Heart left ventricle (tissue), 13 donors: ENCODE measurements around the gene PRDM5.

Experiments
- CTCF ChIP-seq, 12 donors: fragments of 200-600 bp; sonication (generic) in 4 of 12; IDR thresholded peaks; one replicate each; pipeline versions ENCODE4 v1.5.0 to v1.8.0; 2018 to 2022; ENCODE audit warnings: antibody characterized with exemption in 12 of 12, mild to moderate bottlenecking in 5 of 12
- POLR2A ChIP-seq, 2 donors: fragments of 450-650 bp; IDR thresholded peaks; one replicate each; pipeline ENCODE4 v1.6.1; 2017; ENCODE audit warnings: antibody characterized with exemption in 2 of 2, mild to moderate bottlenecking in 2 of 2, moderate library complexity in 2 of 2
- donor health status: ischemic (EF 13 %, LVEDD 7.1; RV severe dilation, severe dysfunction).
- donor health status: DM: no; HTN: yes; CAD: no.
- donor health status: DM: no; HTN: no; CAD: no.
- donor health status: ischemic (EF 25% LVEDD 6.9; RV normal size, moderate dysfunction).
- donor health status: ischemic (EF 25% LVEDD 5.7; RV mildly dilated, moderate dysfunction).
- donor health status: ischemic (EF 35%, LVEDD 5.7; RV mildly dilated, moderate dysfunction).
- donor health status: nonischemic (EF 11% LVEDD 7.7; RV severe dilation, severe dysfunction).
- donor health status: DM: yes; HTN: yes; CAD: no.
- donor health status: PGD.
- donor health status: ischemic (EF 29% LVEDD 5.4; RV normal size, mild dysfunction).
- donor health status: nonischemic (EF 23%, LVEDD 6.1; RV moderate dilation, normal function).

GRCh38 chr4:120771907-120772306 lies 150.6 kb downstream of the PRDM5 start:
- no peak for TF ChIP-seq CTCF (IDR thresholded peaks at IDR 0.05)
- TF ChIP-seq POLR2A (IDR thresholded peaks at IDR 0.05): no peak
